ENCODE measurements around the gene PTPRT.

The PTPRT gene

DNA sequence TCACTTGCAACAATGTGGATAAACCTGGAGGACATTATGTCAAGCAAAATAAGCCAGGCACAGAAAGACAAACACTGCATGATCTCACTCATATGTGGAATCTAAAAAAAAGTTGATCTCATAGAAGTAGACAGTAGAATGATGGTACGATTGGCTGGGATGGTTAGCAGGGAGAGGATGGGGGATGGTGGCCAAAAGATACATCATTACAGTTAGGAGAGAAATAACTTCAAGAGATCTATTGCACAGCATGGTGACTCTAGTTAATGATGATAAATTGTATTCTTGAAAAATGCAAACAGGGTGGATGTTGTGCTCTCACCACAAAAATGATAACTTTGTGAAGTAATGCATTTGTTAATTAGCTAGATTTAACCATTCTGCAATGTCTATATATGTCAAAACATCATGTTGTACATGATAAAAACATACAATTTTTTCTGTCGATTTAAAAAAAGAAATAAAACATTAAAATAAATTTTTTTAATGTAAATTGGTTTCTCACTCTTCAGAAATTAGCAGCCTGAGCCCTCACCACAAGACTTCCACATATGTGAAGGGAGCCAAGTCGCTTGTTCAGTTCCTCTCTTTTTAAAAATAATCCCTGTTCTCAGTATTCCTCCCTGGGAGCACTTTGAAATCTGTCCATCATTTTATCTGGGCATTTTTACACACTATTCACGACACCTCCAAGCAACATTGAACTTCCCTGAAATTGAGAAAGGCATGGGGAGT is 34.2 kb downstream of the PTPRT start (continued):
- TF ChIP-seq, protein P1, sequence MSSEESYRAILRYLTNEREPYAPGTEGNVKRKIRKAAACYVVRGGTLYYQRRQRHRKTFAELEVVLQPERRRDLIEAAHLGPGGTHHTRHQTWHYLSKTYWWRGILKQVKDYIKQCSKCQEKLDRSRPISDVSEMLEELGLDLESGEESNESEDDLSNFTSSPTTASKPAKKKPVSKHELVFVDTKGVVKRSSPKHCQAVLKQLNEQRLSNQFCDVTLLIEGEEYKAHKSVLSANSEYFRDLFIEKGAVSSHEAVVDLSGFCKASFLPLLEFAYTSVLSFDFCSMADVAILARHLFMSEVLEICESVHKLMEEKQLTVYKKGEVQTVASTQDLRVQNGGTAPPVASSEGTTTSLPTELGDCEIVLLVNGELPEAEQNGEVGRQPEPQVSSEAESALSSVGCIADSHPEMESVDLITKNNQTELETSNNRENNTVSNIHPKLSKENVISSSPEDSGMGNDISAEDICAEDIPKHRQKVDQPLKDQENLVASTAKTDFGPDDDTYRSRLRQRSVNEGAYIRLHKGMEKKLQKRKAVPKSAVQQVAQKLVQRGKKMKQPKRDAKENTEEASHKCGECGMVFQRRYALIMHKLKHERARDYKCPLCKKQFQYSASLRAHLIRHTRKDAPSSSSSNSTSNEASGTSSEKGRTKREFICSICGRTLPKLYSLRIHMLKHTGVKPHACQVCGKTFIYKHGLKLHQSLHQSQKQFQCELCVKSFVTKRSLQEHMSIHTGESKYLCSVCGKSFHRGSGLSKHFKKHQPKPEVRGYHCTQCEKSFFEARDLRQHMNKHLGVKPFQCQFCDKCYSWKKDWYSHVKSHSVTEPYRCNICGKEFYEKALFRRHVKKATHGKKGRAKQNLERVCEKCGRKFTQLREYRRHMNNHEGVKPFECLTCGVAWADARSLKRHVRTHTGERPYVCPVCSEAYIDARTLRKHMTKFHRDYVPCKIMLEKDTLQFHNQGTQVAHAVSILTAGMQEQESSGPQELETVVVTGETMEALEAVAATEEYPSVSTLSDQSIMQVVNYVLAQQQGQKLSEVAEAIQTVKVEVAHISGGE (tag by site-specific recombination; conservative IDR thresholded peaks at IDR 0.05; ENCODE audit: low read depth) = no peak
- TF ChIP-seq ZNF76 (tag by site-specific recombination; IDR thresholded peaks at IDR 0.05; ENCODE audit: borderline replicate concordance, low read depth) = no peak
- no peak for TF ChIP-seq ZNF843 (tag by site-specific recombination; IDR thresholded peaks at IDR 0.05)
- TF ChIP-seq, protein P2, sequence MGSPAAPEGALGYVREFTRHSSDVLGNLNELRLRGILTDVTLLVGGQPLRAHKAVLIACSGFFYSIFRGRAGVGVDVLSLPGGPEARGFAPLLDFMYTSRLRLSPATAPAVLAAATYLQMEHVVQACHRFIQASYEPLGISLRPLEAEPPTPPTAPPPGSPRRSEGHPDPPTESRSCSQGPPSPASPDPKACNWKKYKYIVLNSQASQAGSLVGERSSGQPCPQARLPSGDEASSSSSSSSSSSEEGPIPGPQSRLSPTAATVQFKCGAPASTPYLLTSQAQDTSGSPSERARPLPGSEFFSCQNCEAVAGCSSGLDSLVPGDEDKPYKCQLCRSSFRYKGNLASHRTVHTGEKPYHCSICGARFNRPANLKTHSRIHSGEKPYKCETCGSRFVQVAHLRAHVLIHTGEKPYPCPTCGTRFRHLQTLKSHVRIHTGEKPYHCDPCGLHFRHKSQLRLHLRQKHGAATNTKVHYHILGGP (tag by site-specific recombination; IDR thresholded peaks at IDR 0.05) = no peak
- no peak for TF ChIP-seq SP2 (tag by site-specific recombination; IDR thresholded peaks at IDR 0.05)

DNA sequence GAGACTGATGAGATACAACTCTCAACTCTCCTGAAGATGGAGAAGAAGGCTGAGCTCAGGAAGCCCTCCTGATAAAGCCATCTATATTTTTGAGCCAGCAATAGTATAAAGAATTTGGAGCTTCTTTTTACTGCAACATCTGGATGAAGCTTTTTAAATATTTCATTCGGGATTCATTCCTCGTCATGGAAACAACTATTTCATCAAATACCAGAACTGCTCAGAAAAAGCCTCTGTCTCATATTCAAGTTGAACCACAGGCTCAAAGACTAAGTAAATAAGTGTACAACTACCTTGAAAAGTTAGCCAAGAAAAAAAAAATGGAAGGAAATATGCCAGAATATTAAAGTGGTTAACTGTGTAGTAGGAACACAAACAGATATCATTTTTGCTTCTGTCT is 37.8 kb downstream of the PTPRT start:
- POLR2A ChIA-PET = no interaction called here
- H3K36me3 ChIP-seq (ENCODE audit: control insufficient read depth in 2 of 2, insufficient read depth in 1 of 2, low read length in 2 of 2) = no peaks in the 10 kb centered on the region
- no peaks in the 10 kb centered on the region for H3K4me1 ChIP-seq (ENCODE audit: control insufficient read depth, insufficient read depth, low read length)
- no peak overlapping the region for H3K27ac ChIP-seq (ENCODE audit: extremely low read depth, low read depth, low read length)
- no peak for TF ChIP-seq GLI4 (tag by site-specific recombination; IDR thresholded peaks at IDR 0.05)
- TF ChIP-seq GLI2 (tag by site-specific recombination; IDR thresholded peaks at IDR 0.05; ENCODE audit: borderline replicate concordance, low read depth) = no peak
- TF ChIP-seq ZNF596 (tag by site-specific recombination; IDR thresholded peaks at IDR 0.05) = no peak
- no peak for TF ChIP-seq OSR2 (tag by site-specific recombination; IDR thresholded peaks at IDR 0.05)
- TF ChIP-seq, protein P3, sequence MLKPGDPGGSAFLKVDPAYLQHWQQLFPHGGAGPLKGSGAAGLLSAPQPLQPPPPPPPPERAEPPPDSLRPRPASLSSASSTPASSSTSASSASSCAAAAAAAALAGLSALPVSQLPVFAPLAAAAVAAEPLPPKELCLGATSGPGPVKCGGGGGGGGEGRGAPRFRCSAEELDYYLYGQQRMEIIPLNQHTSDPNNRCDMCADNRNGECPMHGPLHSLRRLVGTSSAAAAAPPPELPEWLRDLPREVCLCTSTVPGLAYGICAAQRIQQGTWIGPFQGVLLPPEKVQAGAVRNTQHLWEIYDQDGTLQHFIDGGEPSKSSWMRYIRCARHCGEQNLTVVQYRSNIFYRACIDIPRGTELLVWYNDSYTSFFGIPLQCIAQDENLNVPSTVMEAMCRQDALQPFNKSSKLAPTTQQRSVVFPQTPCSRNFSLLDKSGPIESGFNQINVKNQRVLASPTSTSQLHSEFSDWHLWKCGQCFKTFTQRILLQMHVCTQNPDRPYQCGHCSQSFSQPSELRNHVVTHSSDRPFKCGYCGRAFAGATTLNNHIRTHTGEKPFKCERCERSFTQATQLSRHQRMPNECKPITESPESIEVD (tag by site-specific recombination; IDR thresholded peaks at IDR 0.05) = no peak
- no peak for TF ChIP-seq ZNF777 (tag by site-specific recombination; IDR thresholded peaks at IDR 0.05; ENCODE audit: borderline replicate concordance)
- TF ChIP-seq ZNF2 (tag by site-specific recombination; IDR thresholded peaks at IDR 0.05) = no peak
- TF ChIP-seq ZBTB20 (tag by site-specific recombination; IDR thresholded peaks at IDR 0.05) = no peak
- TF ChIP-seq ZNF274 (IDR thresholded peaks at IDR 0.05; ENCODE audit: low read length) = no peak
- no peak for TF ChIP-seq ZNF274 (tag by site-specific recombination; IDR thresholded peaks at IDR 0.05; ENCODE audit: borderline replicate concordance)
- TF ChIP-seq, protein P4, sequence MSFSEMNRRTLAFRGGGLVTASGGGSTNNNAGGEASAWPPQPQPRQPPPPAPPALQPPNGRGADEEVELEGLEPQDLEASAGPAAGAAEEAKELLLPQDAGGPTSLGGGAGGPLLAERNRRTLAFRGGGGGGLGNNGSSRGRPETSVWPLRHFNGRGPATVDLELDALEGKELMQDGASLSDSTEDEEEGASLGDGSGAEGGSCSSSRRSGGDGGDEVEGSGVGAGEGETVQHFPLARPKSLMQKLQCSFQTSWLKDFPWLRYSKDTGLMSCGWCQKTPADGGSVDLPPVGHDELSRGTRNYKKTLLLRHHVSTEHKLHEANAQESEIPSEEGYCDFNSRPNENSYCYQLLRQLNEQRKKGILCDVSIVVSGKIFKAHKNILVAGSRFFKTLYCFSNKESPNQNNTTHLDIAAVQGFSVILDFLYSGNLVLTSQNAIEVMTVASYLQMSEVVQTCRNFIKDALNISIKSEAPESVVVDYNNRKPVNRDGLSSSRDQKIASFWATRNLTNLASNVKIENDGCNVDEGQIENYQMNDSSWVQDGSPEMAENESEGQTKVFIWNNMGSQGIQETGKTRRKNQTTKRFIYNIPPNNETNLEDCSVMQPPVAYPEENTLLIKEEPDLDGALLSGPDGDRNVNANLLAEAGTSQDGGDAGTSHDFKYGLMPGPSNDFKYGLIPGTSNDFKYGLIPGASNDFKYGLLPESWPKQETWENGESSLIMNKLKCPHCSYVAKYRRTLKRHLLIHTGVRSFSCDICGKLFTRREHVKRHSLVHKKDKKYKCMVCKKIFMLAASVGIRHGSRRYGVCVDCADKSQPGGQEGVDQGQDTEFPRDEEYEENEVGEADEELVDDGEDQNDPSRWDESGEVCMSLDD (tag by site-specific recombination; IDR thresholded peaks at IDR 0.05) = no peak
- TF ChIP-seq ZNF114 (tag by site-specific recombination; IDR thresholded peaks at IDR 0.05) = no peak
- no peak for TF ChIP-seq ZNF404 (tag by site-specific recombination; IDR thresholded peaks at IDR 0.05)
- H3K4me3 ChIP-seq (ENCODE audit: low read depth, low read length) = no peak overlapping the region
- no peaks in the 10 kb centered on the region for H3K9me3 ChIP-seq (ENCODE audit: control insufficient read depth, insufficient read depth, low read depth, low read length)
- CTCF ChIA-PET = interaction anchor here (0.6 kb wide), 1 partner anchor 29 kb away, joined by 3 read pairs; no protein-coding TSS in a partner anchor
